IMR-90 (cell line): ENCODE measurements around the gene RPP30. TPM values are rescaled to one million over a fixed set of nuclear protein-coding genes. Genes with fewer than 3 reads are reported as not detected.
A peak's percentile ranks its signal among the peaks of the same experiment; 100 is the strongest.

Source experiments
- ATAC-seq: fragments of 200-7000 bp; cut with Tn5 transposase; 2 replicates; pipeline ENCODE4 v1.9.1; 2020; ENCODE audit warnings: low read depth, mild to moderate bottlenecking, moderate library complexity
- BruUV-seq: library from RNA; stranded (reverse); fragments of 400-500 nt; replicated peaks from 2 replicates; lab custom pipeline; 2021; lab: Mats Ljungman, UMichigan
- CTCF ChIA-PET: fragments of 300-600 bp; formaldehyde crosslinking; extraction: SDS; loops from one replicate; lab custom pipeline; 2021; ENCODE audit warnings: antibody characterized with exemption; lab: Yijun Ruan, JAX
- POLR2A ChIA-PET: fragments of 300-600 bp; sonication (Branson Sonifier 250); formaldehyde crosslinking; loops from one replicate; lab custom pipeline; 2022; ENCODE audit warnings: antibody characterized with exemption; ENCODE audit not compliant: unreplicated experiment; lab: Charles Lee
- DNase-seq: peaks from one replicate; pipeline ENCODE4 v3.0.0; 2013
- H2AFZ ChIP-seq: replicated peaks from 2 replicates; pipeline ENCODE3; 2013; ENCODE audit warnings: low read length, mild to moderate bottlenecking; ENCODE audit not compliant: poor library complexity
- H2AK5ac ChIP-seq: 2 replicates; pipeline ENCODE4 v1.6.1; 2013; ENCODE audit warnings: low read depth, low read length, inconsistent platforms
- H2AK9ac ChIP-seq: replicated peaks from 2 replicates; pipeline ENCODE3; 2013; ENCODE audit warnings: mild to moderate bottlenecking, low read depth, low read length, moderate library complexity; ENCODE audit not compliant: poor library complexity
- H2BK120ac ChIP-seq: 2 replicates; pipeline ENCODE4 v1.6.1; 2013; ENCODE audit warnings: low read depth, low read length, inconsistent platforms
- H2BK15ac ChIP-seq: 3 replicates; pipeline ENCODE4 v1.6.1; 2013; ENCODE audit warnings: low read depth, low read length, inconsistent platforms
- H2BK20ac ChIP-seq: 2 replicates; pipeline ENCODE4 v1.6.1; 2013; ENCODE audit warnings: low read depth, mild to moderate bottlenecking, inconsistent platforms, low read length, moderate library complexity
- H2BK5ac ChIP-seq: 2 replicates; pipeline ENCODE4 v1.6.1; 2013; ENCODE audit warnings: mild to moderate bottlenecking, low read depth, low read length, inconsistent platforms; ENCODE audit not compliant: poor library complexity, severe bottlenecking
- H3K14ac ChIP-seq: replicated peaks from 2 replicates; pipeline ENCODE4 v1.6.1; 2013; ENCODE audit warnings: low read depth, low read length, inconsistent platforms
- H3K18ac ChIP-seq: 2 replicates; pipeline ENCODE4 v1.6.1; 2013; ENCODE audit warnings: low read depth, low read length, control low read depth
- H3K23ac ChIP-seq: 2 replicates; pipeline ENCODE4 v1.6.1; 2013; ENCODE audit warnings: low read depth, low read length, inconsistent platforms
- H3K27ac ChIP-seq: 2 replicates; pipeline ENCODE4 v1.5.1; 2013; ENCODE audit warnings: mild to moderate bottlenecking, control low read depth, low read length; ENCODE audit not compliant: insufficient read depth
- H3K27me3 ChIP-seq: 2 replicates; pipeline ENCODE4 v1.6.1; 2013; ENCODE audit warnings: low read length; ENCODE audit not compliant: control insufficient read depth, insufficient read depth
- H3K36me3 ChIP-seq: 2 replicates; pipeline ENCODE4 v1.6.1; 2013; ENCODE audit warnings: low read length, mixed read lengths; ENCODE audit not compliant: control insufficient read depth, insufficient read depth
- H3K4ac ChIP-seq: 2 replicates; pipeline ENCODE4 v1.6.1; 2013; ENCODE audit warnings: low read depth, low read length, inconsistent platforms
- H3K4me1 ChIP-seq: 2 replicates; pipeline ENCODE4 v1.6.1; 2013; ENCODE audit warnings: low read length, mixed read lengths; ENCODE audit not compliant: control insufficient read depth, insufficient read depth
- H3K4me2 ChIP-seq: 2 replicates; pipeline ENCODE4 v1.6.1; 2013; ENCODE audit warnings: low read depth, mild to moderate bottlenecking, control low read depth, low read length, moderate library complexity
- H3K4me3 ChIP-seq: 2 replicates; pipeline ENCODE4 v1.5.1; 2013; ENCODE audit warnings: low read depth, mild to moderate bottlenecking, control low read depth, low read length, moderate library complexity; ENCODE audit not compliant: insufficient read depth
- H3K56ac ChIP-seq: 2 replicates; pipeline ENCODE4 v1.6.1; 2013; ENCODE audit warnings: low read length, inconsistent platforms; ENCODE audit not compliant: insufficient read depth; ENCODE audit errors: extremely low read depth
- H3K79me1 ChIP-seq, 2 experiments: 2 replicates each; pipeline ENCODE4 v1.6.1; 2013; ENCODE audit warnings: low read length in 2 of 2, inconsistent platforms in 1 of 2, low read depth in 1 of 2
- H3K9ac ChIP-seq: 2 replicates; pipeline ENCODE4 v1.6.1; 2013; ENCODE audit warnings: low read depth, low read length, control low read depth
- H3K9me1 ChIP-seq: 2 replicates; pipeline ENCODE4 v1.6.1; 2013; ENCODE audit warnings: low read length, inconsistent platforms; ENCODE audit not compliant: insufficient read depth
- H3K9me3 ChIP-seq: 2 replicates; pipeline ENCODE4 v1.6.1; 2013; ENCODE audit warnings: low read length; ENCODE audit not compliant: control insufficient read depth, insufficient read depth
- H4K20me1 ChIP-seq: 2 replicates; pipeline ENCODE4 v1.6.1; 2013; ENCODE audit warnings: low read length, inconsistent platforms; ENCODE audit not compliant: insufficient read depth
- H4K5ac ChIP-seq: 2 replicates; pipeline ENCODE4 v1.6.1; 2013; ENCODE audit warnings: mild to moderate bottlenecking, low read depth, low read length, control low read depth
- H4K8ac ChIP-seq, 2 experiments: 2 replicates each; pipeline ENCODE4 v1.6.1; 2013; ENCODE audit warnings: low read depth in 2 of 2, low read length in 2 of 2, control low read depth in 1 of 2, inconsistent platforms in 1 of 2
- H4K91ac ChIP-seq: 2 replicates; pipeline ENCODE4 v1.6.1; 2013; ENCODE audit warnings: low read depth, low read length, inconsistent platforms; ENCODE audit not compliant: insufficient read depth
- BHLHE40 ChIP-seq: fragments of 150-350 bp; IDR thresholded peaks from 2 replicates; pipeline ENCODE4 v1.6.1; 2016; ENCODE audit warnings: mild to moderate bottlenecking, low read depth, low read length
- CEBPB ChIP-seq: IDR thresholded peaks from 2 replicates; pipeline ENCODE4 v1.6.1; 2012; ENCODE audit warnings: low read depth, low read length, improper control_type of control experiment
- CHD1 ChIP-seq: IDR thresholded peaks from 2 replicates; pipeline ENCODE4 v1.6.1; 2012; ENCODE audit warnings: low read depth, low read length, improper control_type of control experiment
- ELK1 ChIP-seq: fragments of 150-350 bp; IDR thresholded peaks from 2 replicates; pipeline ENCODE4 v1.6.1; 2016; ENCODE audit warnings: low read depth, mild to moderate bottlenecking, low read length, moderate library complexity, borderline replicate concordance
- FOS ChIP-seq: fragments of 150-350 bp; IDR thresholded peaks from 2 replicates; pipeline ENCODE4 v1.6.1; 2016; ENCODE audit warnings: low read depth, low read length
- MAFK ChIP-seq: IDR thresholded peaks from 2 replicates; pipeline ENCODE4 v1.6.1; 2012; ENCODE audit warnings: low read depth, low read length, improper control_type of control experiment
- MAZ ChIP-seq: IDR thresholded peaks from 2 replicates; pipeline ENCODE4 v1.6.1; 2012; ENCODE audit warnings: low read depth, mild to moderate bottlenecking, low read length, improper control_type of control experiment, moderate library complexity, borderline replicate concordance
- MXI1 ChIP-seq: IDR thresholded peaks from 2 replicates; pipeline ENCODE4 v1.6.1; 2012; ENCODE audit warnings: low read depth, mild to moderate bottlenecking, low read length, moderate library complexity, borderline replicate concordance
- NFE2L2 ChIP-seq: fragments of 150-350 bp; IDR thresholded peaks from 2 replicates; pipeline ENCODE4 v1.6.1; 2016; ENCODE audit warnings: low read depth, mild to moderate bottlenecking, low read length
- POLR2A ChIP-seq: IDR thresholded peaks from 2 replicates; pipeline ENCODE4 v1.6.1; 2012; ENCODE audit warnings: mild to moderate bottlenecking, low read depth, low read length
- RAD21 ChIP-seq: IDR thresholded peaks from 2 replicates; pipeline ENCODE4 v1.6.1; 2012; ENCODE audit warnings: low read length, improper control_type of control experiment
- RCOR1 ChIP-seq: IDR thresholded peaks from 2 replicates; pipeline ENCODE4 v1.6.1; 2012; ENCODE audit warnings: mild to moderate bottlenecking, low read length, improper control_type of control experiment; ENCODE audit not compliant: insufficient replicate concordance
- RFX5 ChIP-seq: IDR thresholded peaks from 2 replicates; pipeline ENCODE4 v1.8.0; 2012; ENCODE audit warnings: low read depth, mild to moderate bottlenecking, low read length, moderate library complexity
- SMC3 ChIP-seq: fragments of 150-350 bp; IDR thresholded peaks from 2 replicates; pipeline ENCODE4 v1.6.1; 2016; ENCODE audit warnings: low read depth, mild to moderate bottlenecking, antibody characterized with exemption, low read length, moderate library complexity
- WGBS, 2 experiments: methylation state at CpG; one replicate each; pipeline versions ENCODE4 v1.1.5 to v1.1.7; 2013; ENCODE audit warnings: missing lambda C conversion rate in 2 of 2; ENCODE audit not compliant: insufficient read length in 1 of 2; ENCODE audit errors: extremely low coverage in 2 of 2; 5-methylcytosine and 5-hydroxymethylcytosine counted together
- dilution Hi-C: fragments of 300-500 bp; cut with HindIII; formaldehyde crosslinking; loops from one replicate; pipeline ENCODE4 v1.14.3; 2018; ENCODE audit warnings: low sequenced_read_pairs; ENCODE audit not compliant: unreplicated experiment
- in situ Hi-C: fragments of 300-500 bp; cut with MboI; formaldehyde crosslinking; loops from 3 replicates; pipeline ENCODE4 v1.14.3; 2019; ENCODE audit warnings: low sequenced_read_pairs, inconsistent platforms, mixed read lengths
- intact Hi-C: fragments of 100-400 bp; cut with micrococcal nuclease; formaldehyde crosslinking; loops from 2 replicates; pipeline ENCODE4 v1.10.0; 2022
- polyA plus RNA-seq, 3 experiments: library from polyadenylated mRNA; depleted of rRNA; stranded (reverse); fragments of >200 nt; gene quantifications; 2 replicates each; pipeline ENCODE4 v1.2.3, GENCODE V29; 2012; ENCODE audit warnings: low replicate concordance in 1 of 3
- total RNA-seq: library from RNA; depleted of rRNA; stranded (reverse); fragments of >200 nt; gene quantifications from 2 replicates; pipeline ENCODE4 v1.2.3, GENCODE V29; 2012
- TF ChIP-seq, protein P1 (sequence below): fragments of 150-350 bp; IDR thresholded peaks from 2 replicates; pipeline ENCODE4 v1.6.1; 2017; ENCODE audit warnings: mild to moderate bottlenecking, antibody characterized with exemption, low read length, low read depth
- TF ChIP-seq, protein P2 (sequence below): conservative IDR thresholded peaks from 2 replicates; pipeline ENCODE4 v1.5.1; 2012; ENCODE audit warnings: mild to moderate bottlenecking, low read depth, low read length, improper control_type of control experiment

RPP30 gene
- total and polyA plus RNA-seq, 2 of the 4 experiments (the other 2 are of a cell fraction) = 27.6 to 45.2 TPM

DNA sequence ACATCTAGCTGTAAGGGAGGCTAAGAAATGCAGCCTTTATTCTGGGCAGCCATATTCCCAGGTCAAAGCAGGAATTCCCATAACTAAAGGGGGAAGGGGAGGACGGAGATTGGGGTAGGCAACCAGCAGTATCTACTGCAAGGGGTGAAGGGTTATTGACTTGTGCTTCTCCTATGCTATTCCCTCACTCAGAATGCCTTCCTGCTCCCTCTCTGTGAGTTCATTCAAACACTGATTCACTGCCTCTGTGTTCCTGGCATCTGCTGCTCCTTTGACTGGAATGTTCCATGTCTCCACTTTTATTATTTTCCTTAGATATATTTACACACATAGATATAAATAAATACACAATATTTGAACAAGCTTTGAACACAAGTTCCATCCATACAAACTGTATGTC is 25.0 kb upstream of the RPP30 start:
- Histone ChIP-seq H2AFZ (no peak overlapping the region), H3K27ac (no peak overlapping the region), H4K8ac (no peak overlapping the region), H2BK20ac (no peak overlapping the region), H3K9me1 (no peaks in the 10 kb centered on the region), H4K91ac (no peak overlapping the region), H2BK15ac (no peak overlapping the region), H3K18ac (no peak overlapping the region), H3K36me3 (no peaks in the 10 kb centered on the region), H3K56ac (no peak overlapping the region), H3K4me1 (no peaks in the 10 kb centered on the region), H2BK5ac (no peak overlapping the region), H3K14ac (no peak overlapping the region), H2AK9ac (no peak overlapping the region), H3K9ac (no peak overlapping the region), H3K23ac (no peak overlapping the region), H4K5ac (no peak overlapping the region), H3K79me1 (no peaks in the 10 kb centered on the region), H2BK120ac (no peak overlapping the region), H4K20me1 (no peaks in the 10 kb centered on the region), H3K4me3 (no peak overlapping the region), H2AK5ac (no peak overlapping the region), H3K4ac (no peak overlapping the region), H3K9me3 (0 out of 2 replicates have a peak, but pooled peaks cover 2% of the 10 kb centered on the region), H3K4me2 (no peak overlapping the region), H3K27me3 (peaks cover 2% of the 10 kb centered on the region; the same call in 1 of the 2 replicates)
- WGBS, 2 experiments = no CpG with 5 or more reads among the region's 1 CpG
- peak; percentile 54 for ATAC-seq
- intact Hi-C loops (no loop called here), dilution Hi-C loops (no loop called here), in situ Hi-C loops (no loop called here)
- BruUV-seq = no TSS peak
- no peak for TF ChIP-seq RAD21
- TF ChIP-seq, protein P1, sequence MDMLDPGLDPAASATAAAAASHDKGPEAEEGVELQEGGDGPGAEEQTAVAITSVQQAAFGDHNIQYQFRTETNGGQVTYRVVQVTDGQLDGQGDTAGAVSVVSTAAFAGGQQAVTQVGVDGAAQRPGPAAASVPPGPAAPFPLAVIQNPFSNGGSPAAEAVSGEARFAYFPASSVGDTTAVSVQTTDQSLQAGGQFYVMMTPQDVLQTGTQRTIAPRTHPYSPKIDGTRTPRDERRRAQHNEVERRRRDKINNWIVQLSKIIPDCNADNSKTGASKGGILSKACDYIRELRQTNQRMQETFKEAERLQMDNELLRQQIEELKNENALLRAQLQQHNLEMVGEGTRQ = no peak
- no peak for TF ChIP-seq SMC3
- no peak for TF ChIP-seq RCOR1
- TF ChIP-seq MAZ = no peak
- TF ChIP-seq, protein P2, sequence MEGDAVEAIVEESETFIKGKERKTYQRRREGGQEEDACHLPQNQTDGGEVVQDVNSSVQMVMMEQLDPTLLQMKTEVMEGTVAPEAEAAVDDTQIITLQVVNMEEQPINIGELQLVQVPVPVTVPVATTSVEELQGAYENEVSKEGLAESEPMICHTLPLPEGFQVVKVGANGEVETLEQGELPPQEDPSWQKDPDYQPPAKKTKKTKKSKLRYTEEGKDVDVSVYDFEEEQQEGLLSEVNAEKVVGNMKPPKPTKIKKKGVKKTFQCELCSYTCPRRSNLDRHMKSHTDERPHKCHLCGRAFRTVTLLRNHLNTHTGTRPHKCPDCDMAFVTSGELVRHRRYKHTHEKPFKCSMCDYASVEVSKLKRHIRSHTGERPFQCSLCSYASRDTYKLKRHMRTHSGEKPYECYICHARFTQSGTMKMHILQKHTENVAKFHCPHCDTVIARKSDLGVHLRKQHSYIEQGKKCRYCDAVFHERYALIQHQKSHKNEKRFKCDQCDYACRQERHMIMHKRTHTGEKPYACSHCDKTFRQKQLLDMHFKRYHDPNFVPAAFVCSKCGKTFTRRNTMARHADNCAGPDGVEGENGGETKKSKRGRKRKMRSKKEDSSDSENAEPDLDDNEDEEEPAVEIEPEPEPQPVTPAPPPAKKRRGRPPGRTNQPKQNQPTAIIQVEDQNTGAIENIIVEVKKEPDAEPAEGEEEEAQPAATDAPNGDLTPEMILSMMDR = no peak
- no peak for TF ChIP-seq MAFK
- TF ChIP-seq POLR2A = no peak
- TF ChIP-seq CEBPB = no peak
- no peak for TF ChIP-seq FOS
- TF ChIP-seq NFE2L2 = no peak
- TF ChIP-seq MXI1 = no peak
- TF ChIP-seq BHLHE40 = no peak
- TF ChIP-seq ELK1 = no peak
- TF ChIP-seq CHD1 = no peak
- TF ChIP-seq RFX5 = no peak
- POLR2A ChIA-PET = no interaction called here
- peak; percentile 9 for DNase-seq
- CTCF ChIA-PET = no interaction called here
